GM06990 (cell line): Measurements from ENCODE around the gene BLOC1S4.

Experiments
- DNase-seq: peaks from one replicate; pipeline ENCODE4 v3.0.0-alpha.2; 2011; ENCODE audit not compliant: insufficient read length; ENCODE audit errors: extremely low read depth
- H3K27me3 ChIP-seq: replicated peaks from 2 replicates; pipeline ENCODE4 v1.6.0; 2011; ENCODE audit warnings: low read length; ENCODE audit not compliant: control insufficient read depth, insufficient read depth
- H3K36me3 ChIP-seq: 2 replicates; pipeline ENCODE4 v1.5.1; 2011; ENCODE audit warnings: low read length; ENCODE audit not compliant: control insufficient read depth, insufficient read depth
- H3K4me3 ChIP-seq: replicated peaks from 2 replicates; pipeline ENCODE4 v1.5.1; 2011; ENCODE audit warnings: low read depth, mild to moderate bottlenecking, control low read depth, low read length
- CTCF ChIP-seq: IDR thresholded peaks from 2 replicates; pipeline ENCODE4 v1.5.1; 2011; ENCODE audit warnings: low read length, control low read depth, mild to moderate bottlenecking, inconsistent platforms; ENCODE audit not compliant: insufficient read depth, poor library complexity, severe bottlenecking

BLOC1S4 gene

GRCh38 chr4:6746721-6747293, 30.8 kb downstream of the BLOC1S4 start:
- TF ChIP-seq CTCF: no peak
- H3K4me3 ChIP-seq: no peak overlapping the region
- no peak for DNase-seq
- H3K36me3 ChIP-seq: no peaks in the 10 kb centered on the region
- H3K27me3 ChIP-seq: no peaks in the 10 kb centered on the region

- H3K4me3 ChIP-seq: no peak overlapping the region
- no peak for DNase-seq
- no peaks in the 10 kb centered on the region for H3K27me3 ChIP-seq
- H3K36me3 ChIP-seq: no peaks in the 10 kb centered on the region
- no peak for TF ChIP-seq CTCF
Measured at GRCh38 chr4:6747294-6748051, 31.5 kb downstream of the BLOC1S4 start.

- DNase-seq: no peak
- Histone ChIP-seq H3K36me3 (no peaks in the 10 kb centered on the region), H3K4me3 (no peak overlapping the region), H3K27me3 (no peaks in the 10 kb centered on the region)
- no peak for TF ChIP-seq CTCF
Measured at GRCh38 chr4:6748286-6748685, 32.3 kb downstream of the BLOC1S4 start.

GRCh38 chr4:6749340-6750171, 33.6 kb downstream of the BLOC1S4 start:
- no peak for DNase-seq
- no peaks in the 10 kb centered on the region for H3K36me3 ChIP-seq
- no peaks in the 10 kb centered on the region for H3K27me3 ChIP-seq
- no peak for TF ChIP-seq CTCF
- no peak overlapping the region for H3K4me3 ChIP-seq

GRCh38 chr4:6750286-6751221, 34.6 kb downstream of the BLOC1S4 start:
- Histone ChIP-seq H3K4me3 (no peak overlapping the region), H3K27me3 (no peaks in the 10 kb centered on the region), H3K36me3 (no peaks in the 10 kb centered on the region)
- no peak for TF ChIP-seq CTCF
- DNase-seq: no peak
